Measurements from ENCODE around the gene NSFL1C. TPM values are rescaled to one million over a fixed set of nuclear protein-coding genes. Genes with fewer than 3 reads are reported as not detected.

Gene NSFL1C
- total RNA-seq (2022; extraction: Qiagen RNA extraction), result 108 to 129 TPM (median 113 TPM) in 5 replicates

GRCh38 chr20:1466211-1467081, at the start of gene NSFL1C:
Gene NSFL1C (minus strand): TSS chr20:1466849. CDS start chr20:1466824, 25 bp downstream.

GRCh38 chr20:1491281-1491840, 24.7 kb upstream of the NSFL1C start, which contains the start of gene SIRPB2:
Gene SIRPB2 (minus strand): TSS chr20:1491420. CDS start chr20:1491359, 61 bp downstream.

GRCh38 chr20:1392693-1393506, 73.7 kb downstream of the NSFL1C start, which contains the start of gene FKBP1A:
Gene FKBP1A (minus strand): TSS chr20:1393054. CDS start chr20:1392998, 56 bp downstream.

Other genes starting within 250 kb of the NSFL1C start
- not detected in 5 replicates for gene RAD21L1, start 240.8 kb downstream of the NSFL1C start, total RNA-seq (2022; extraction: Qiagen RNA extraction)
- gene SNPH, start 200.6 kb downstream of the NSFL1C start, total RNA-seq (2022; extraction: Qiagen RNA extraction), result 3.9 to 4.8 TPM (median 4.1 TPM) in 5 replicates
- gene SDCBP2, start 137.7 kb downstream of the NSFL1C start, total RNA-seq (2022; extraction: Qiagen RNA extraction), result 1.3 to 2.4 TPM (median 2.1 TPM) in 5 replicates
- gene FKBP1A, start 73.8 kb downstream of the NSFL1C start, total RNA-seq (2022; extraction: Qiagen RNA extraction), result 512 to 542 TPM (median 533 TPM) in 5 replicates
- gene SIRPB2, start 24.6 kb upstream of the NSFL1C start, total RNA-seq (2022; extraction: Qiagen RNA extraction), result not detected in 5 replicates
- gene SIRPD, start 90.9 kb upstream of the NSFL1C start, total RNA-seq (2022; extraction: Qiagen RNA extraction), result not detected in 5 replicates
- gene SIRPB1, start 153.2 kb upstream of the NSFL1C start, total RNA-seq (2022; extraction: Qiagen RNA extraction), result 0.32 to 0.71 TPM (median 0.55 TPM) in 5 replicates
- not detected in 5 replicates for gene SIRPG, start 190.9 kb upstream of the NSFL1C start, total RNA-seq (2022; extraction: Qiagen RNA extraction)